Measurements from ENCODE around the gene OXLD1.
A peak's percentile ranks its signal among the peaks of the same experiment; 100 is the strongest.
"Not testable (repeated sequence)": the region's sequence is repeated elsewhere in the genome, so short reads cannot be mapped to it uniquely, and the experiment has no call there.

Gene OXLD1

DNA sequence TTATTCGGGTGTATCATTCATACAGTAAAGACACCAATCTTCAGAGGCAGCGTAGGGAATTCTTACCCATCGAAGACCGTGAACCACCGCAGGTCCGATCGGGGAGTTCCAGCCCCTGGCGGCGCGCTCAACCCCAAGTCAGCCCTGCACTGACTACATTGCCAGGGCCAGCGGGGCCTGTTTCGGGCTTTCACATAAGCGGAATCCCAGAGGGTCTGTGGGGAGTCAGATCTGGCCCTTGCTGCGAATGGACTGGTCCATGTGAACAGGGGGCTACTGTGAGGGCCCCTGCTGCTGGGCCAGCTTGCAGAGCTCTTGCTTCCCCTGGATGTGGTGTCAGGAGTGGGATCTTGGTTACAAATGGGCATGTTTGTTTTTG lies 17.7 kb downstream of the OXLD1 start:
- DNase-seq, result no peak

DNA sequence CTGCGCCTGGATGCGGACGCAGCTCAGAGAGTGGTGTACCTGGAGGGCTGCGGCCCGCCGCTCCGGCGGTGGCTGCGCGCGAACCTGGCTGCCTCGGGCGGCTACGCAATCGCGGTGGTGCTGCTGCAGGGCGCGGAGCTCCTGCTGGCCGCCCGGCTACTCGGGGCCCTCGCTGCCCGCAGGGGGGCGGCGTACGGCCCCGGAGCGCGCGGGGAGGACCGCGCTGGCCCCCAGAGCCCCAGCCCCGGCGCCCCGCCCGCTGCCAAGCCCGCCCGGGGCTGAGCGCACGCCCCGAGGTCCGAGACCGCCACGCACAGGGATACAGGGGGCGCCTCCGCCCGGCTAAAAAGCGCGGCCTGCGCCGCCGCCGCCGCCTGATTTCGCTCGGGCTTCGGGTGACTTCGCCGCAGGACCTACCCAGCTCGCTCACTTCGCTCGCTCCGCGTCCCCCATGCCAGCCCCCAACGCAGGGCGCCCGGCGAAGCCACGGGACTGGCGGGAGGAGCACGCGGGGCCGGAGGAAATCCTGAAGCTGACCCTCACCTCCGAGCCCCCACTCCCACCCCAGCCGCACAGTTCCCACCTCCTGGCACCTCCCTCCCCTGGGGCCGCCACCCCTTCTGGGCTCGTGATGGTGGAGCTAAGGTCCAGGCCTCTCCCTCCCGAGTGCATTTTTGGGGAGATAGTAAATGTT lies 18.2 kb downstream of the OXLD1 start:
- no peak for DNase-seq

- DNase-seq, result no peak
Measured at GRCh38 chr17:81647640-81648012, 18.8 kb downstream of the OXLD1 start.

GRCh38 chr17:81646869-81647600 lies 19.4 kb downstream of the OXLD1 start:
- DNase-seq, result no peak

DNA sequence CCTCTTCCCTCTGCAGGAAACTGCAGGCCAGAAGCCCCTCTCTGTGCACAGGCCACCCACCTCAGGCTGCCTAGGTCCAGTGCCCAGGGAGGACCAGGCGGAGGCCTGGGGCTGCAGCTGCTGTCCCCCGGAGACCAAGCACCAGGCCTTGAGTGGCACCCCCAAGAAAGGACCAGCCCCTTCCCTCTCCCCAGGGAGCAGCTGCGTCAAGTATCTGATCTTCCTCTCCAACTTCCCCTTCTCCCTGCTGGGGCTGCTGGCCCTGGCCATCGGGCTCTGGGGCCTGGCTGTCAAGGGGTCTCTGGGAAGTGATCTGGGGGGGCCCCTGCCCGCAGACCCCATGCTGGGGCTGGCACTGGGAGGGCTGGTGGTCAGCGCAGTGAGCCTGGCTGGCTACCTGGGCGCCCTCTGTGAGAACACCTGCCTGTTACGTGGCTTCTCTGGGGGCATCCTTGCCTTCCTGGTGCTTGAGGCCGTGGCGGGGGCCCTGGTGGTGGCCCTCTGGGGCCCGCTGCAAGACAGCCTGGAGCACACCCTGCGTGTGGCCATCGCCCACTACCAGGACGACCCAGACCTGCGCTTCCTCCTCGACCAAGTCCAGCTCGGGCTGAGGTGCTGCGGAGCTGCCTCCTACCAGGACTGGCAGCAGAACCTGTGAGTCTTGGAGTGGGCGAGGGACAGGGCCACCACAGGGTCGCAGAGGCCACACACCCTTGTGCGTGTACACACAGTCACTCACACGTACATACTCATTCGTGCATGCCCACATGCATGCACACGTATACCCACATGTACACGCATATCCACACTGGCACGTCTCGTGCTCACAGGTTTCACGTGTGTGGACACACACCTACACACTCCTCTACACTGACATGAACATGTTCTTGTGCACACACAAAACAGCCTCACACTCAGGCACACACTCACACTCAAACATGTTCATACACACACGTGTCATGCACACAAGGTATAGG lies 21.1 kb downstream of the OXLD1 start:
- no peak for DNase-seq

- no peak for DNase-seq
Measured at GRCh38 chr17:81644496-81644895, 21.9 kb downstream of the OXLD1 start.

- DNase-seq, result no peak
Measured at GRCh38 chr17:81641825-81642489, 24.4 kb downstream of the OXLD1 start.

GRCh38 chr17:81640011-81640410 lies 26.4 kb downstream of the OXLD1 start:
- DNase-seq, result no peak

GRCh38 chr17:81638683-81639082 lies 27.7 kb downstream of the OXLD1 start:
- no peak for DNase-seq

GRCh38 chr17:81636505-81637288 lies 29.7 kb downstream of the OXLD1 start, which contains the start of the genes NPLOC4 and TSPAN10:
Gene NPLOC4 (minus strand): TSS chr17:81637112. CDS start chr17:81636930, 182 bp downstream.
Gene TSPAN10 (plus strand): TSS chr17:81637196. CDS start chr17:81642413, 5,217 bp downstream.
- DNase-seq, result peak; percentile 88

GRCh38 chr17:81635973-81636504 lies 30.4 kb downstream of the OXLD1 start:
- no peak for DNase-seq

- DNase-seq, result no peak
Measured at GRCh38 chr17:81635431-81635830, 31.0 kb downstream of the OXLD1 start.

GRCh38 chr17:81631482-81631881 lies 34.9 kb downstream of the OXLD1 start:
- no peak for DNase-seq

DNA sequence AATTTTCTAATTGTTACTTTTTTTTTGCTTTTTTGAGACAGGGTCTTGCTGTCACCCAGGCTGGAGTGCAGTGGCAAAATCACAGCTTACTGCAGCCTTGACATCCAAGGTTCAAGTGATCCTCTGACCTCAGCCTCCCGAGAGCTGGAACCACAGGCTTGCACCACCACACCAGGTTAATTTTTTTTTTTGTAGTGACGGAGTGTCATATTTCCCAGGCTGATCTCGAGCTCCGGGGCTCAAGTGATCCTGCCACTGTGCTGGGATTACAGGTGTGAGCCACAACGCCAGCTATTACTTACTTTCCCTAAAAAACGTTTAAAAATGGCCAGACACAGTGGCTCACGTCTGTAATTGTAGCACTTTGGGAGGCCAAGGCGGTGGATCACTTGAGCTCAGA lies 36.1 kb downstream of the OXLD1 start:
- DNase-seq, result no peak

GRCh38 chr17:81621494-81622130 lies 44.8 kb downstream of the OXLD1 start:
- DNase-seq, result no peak

DNA sequence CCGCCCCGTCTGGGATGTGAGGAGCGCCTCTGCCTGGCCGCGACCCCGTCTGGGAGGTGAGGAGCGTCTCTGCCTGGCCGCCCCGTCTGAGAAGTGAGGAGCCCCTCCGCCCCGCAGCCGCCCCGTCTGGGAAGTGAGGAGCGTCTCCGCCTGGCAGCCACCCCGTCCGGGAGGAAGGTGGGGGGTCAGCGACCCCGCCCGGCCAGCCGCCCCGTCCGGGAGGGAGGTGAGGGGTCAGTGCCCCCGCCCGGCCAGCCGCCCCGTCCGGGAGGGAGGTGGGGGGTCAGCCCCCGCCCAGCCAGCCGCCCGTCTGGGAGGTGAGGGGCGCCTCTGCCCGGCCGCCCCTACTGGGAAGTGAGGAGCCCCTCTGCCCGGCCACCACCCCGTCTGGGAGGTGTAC lies 48.1 kb downstream of the OXLD1 start:
- DNase-seq, result not testable (repeated sequence)

DNA sequence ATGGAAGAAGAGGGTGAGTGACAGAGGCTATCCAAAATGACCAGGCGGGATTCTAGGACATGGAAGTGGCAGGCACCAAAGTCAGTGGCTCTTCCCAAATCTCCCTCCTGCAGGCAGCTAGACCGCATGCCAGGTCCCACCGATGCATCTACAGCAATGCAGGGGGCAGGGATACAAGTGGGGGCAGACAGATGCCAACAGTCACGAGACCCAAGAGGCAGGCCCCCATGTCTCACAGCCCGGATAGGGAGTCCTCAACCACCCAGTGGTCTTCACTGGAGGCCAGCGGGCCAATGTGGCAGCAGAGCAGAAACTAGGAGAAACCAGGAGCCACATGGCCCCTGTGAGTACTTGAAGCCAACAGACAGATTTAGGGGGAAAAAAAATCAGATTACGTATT lies 49.5 kb downstream of the OXLD1 start:
- no peak for DNase-seq

GRCh38 chr17:81615401-81615930 lies 50.9 kb downstream of the OXLD1 start:
- no peak for DNase-seq

Data from stimulated activated CD4-positive, alpha-beta T cell treated with anti-CD3 and anti-CD28 coated beads, Interleukin-1b, Interleukin-23, amount 100 ng/mL, for 48 hours (primary cell).